ENCODE measurements around the gene AUP1. TPM values are rescaled to one million over a fixed set of nuclear protein-coding genes. Genes with fewer than 3 reads are reported as not detected.
A peak's percentile ranks its signal among the peaks of the same experiment; 100 is the strongest.

The AUP1 gene
- total RNA-seq, 1 experiment from 2014 or later = 154 TPM

DNA sequence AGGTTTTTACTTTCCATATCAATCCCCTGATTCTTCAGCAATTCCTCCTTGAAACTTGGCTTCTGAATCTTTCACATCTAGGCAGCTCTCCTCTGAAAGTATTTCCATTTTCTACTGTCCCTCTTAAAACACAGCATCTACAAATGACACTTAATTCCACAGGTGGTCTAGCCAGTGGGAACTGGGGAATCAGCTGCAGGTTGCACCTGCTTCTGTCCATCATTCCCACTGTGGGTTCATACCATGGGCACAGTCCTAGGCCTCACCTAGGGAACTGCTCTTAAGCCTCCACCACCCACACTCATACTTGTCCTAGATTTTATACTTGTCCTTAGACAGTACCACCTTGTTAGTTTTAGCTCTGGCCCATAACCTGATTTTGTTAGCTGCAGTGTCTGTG is 22.0 kb upstream of the AUP1 start:
- POLR2A ChIA-PET = no interaction called here
- no peak overlapping the region for H3K27ac Mint-ChIP-seq (ENCODE audit: unreplicated experiment)
- H3K4me1 ChIP-seq = peaks cover 22% of the 10 kb centered on the region
- H3K36me3 Mint-ChIP-seq (ENCODE audit: insufficient read depth, unreplicated experiment) = peaks cover 8% of the 10 kb centered on the region
- intact Hi-C loops (cut with micrococcal nuclease; ENCODE audit: unreplicated experiment) = no loop called here
- H3K4me1 Mint-ChIP-seq (ENCODE audit: low read depth, unreplicated experiment) = peaks cover 13% of the 10 kb centered on the region
- H3K4me3 Mint-ChIP-seq (ENCODE audit: unreplicated experiment) = no peak overlapping the region
- no peaks in the 10 kb centered on the region for H3K9me3 ChIP-seq
- H3K9me3 Mint-ChIP-seq (ENCODE audit: unreplicated experiment) = no peaks in the 10 kb centered on the region
- BruUV-seq (replicated peaks) = no TSS peak
- H3K27me3 Mint-ChIP-seq (ENCODE audit: insufficient read depth, unreplicated experiment) = no peaks in the 10 kb centered on the region
- DNase-seq = no peak
- CTCF ChIA-PET = no interaction called here
- H3K36me3 ChIP-seq (ENCODE audit: control insufficient read depth, insufficient read depth, low read length) = no peaks in the 10 kb centered on the region; the same call in 1 of the 2 replicates
- no peak for TF ChIP-seq CTCF (IDR thresholded peaks at IDR 0.05; ENCODE audit: insufficient read depth in 1 of 2, low read depth in 1 of 2, low read length in 1 of 2, severe bottlenecking in 1 of 2, unreplicated experiment in 1 of 2)
- H3K27me3 ChIP-seq (replicated peaks; ENCODE audit: control insufficient read depth, insufficient read depth, low read length) = no peaks in the 10 kb centered on the region
- H3K4me3 ChIP-seq (ENCODE audit: low read depth, low read length) = no peak overlapping the region

GRCh38 chr2:74550231-74550630 is 20.7 kb upstream of the AUP1 start:
- no TSS peak for BruUV-seq (replicated peaks)
- Histone ChIP-seq H3K9me3 (no peaks in the 10 kb centered on the region), H3K4me1 (peaks cover 22% of the 10 kb centered on the region), H3K36me3 (ENCODE audit: control insufficient read depth, insufficient read depth, low read length) (no peaks in the 10 kb centered on the region), H3K27me3 (replicated peaks; ENCODE audit: control insufficient read depth, insufficient read depth, low read length) (no peaks in the 10 kb centered on the region), H3K4me3 (ENCODE audit: low read depth, low read length) (peak overlapping the region; percentile 74)
- Mint-ChIP-seq H3K4me3 (ENCODE audit: unreplicated experiment) (peak overlapping the region; percentile 87), H3K4me1 (ENCODE audit: low read depth, unreplicated experiment) (peaks cover 13% of the 10 kb centered on the region), H3K27me3 (ENCODE audit: insufficient read depth, unreplicated experiment) (no peaks in the 10 kb centered on the region), H3K36me3 (ENCODE audit: insufficient read depth, unreplicated experiment) (peaks cover 8% of the 10 kb centered on the region), H3K27ac (ENCODE audit: unreplicated experiment) (peak overlapping the region; percentile 94), H3K9me3 (ENCODE audit: unreplicated experiment) (no peaks in the 10 kb centered on the region)
- POLR2A ChIA-PET = interaction anchor here (0.6 kb wide), 1 partner anchor 15 kb away, joined by 4 read pairs; no protein-coding TSS in a partner anchor
- DNase-seq = no peak
- TF ChIP-seq CTCF (IDR thresholded peaks at IDR 0.05; ENCODE audit: insufficient read depth in 1 of 2, low read depth in 1 of 2, low read length in 1 of 2, severe bottlenecking in 1 of 2, unreplicated experiment in 1 of 2) = no peak
- intact Hi-C loops (cut with micrococcal nuclease; ENCODE audit: unreplicated experiment) = no loop called here
- CTCF ChIA-PET = no interaction called here

- H3K4me3 Mint-ChIP-seq (ENCODE audit: unreplicated experiment) = peak overlapping the region; percentile 87
- POLR2A ChIA-PET = interaction anchor here (1.0 kb wide), 1 partner anchor 10 kb away, joined by 3 read pairs; no protein-coding TSS in a partner anchor
- CTCF ChIA-PET = no interaction called here
These were observed 19.7 kb upstream of the AUP1 start for GRCh38 chr2:74548900-74549826.

More at GRCh38 chr2:74548900-74549826, 19.7 kb upstream of the AUP1 start:
- H3K9me3 Mint-ChIP-seq (ENCODE audit: unreplicated experiment) = no peaks in the 10 kb centered on the region
- no peaks in the 10 kb centered on the region for H3K9me3 ChIP-seq
- intact Hi-C loops (cut with micrococcal nuclease; ENCODE audit: unreplicated experiment) = loop anchor here (1.0 to 2.0 kb wide), 4 partner anchors 20 to 66 kb away; partner anchors contain the start of genes AUP1, CCDC142, HTRA2 and PCGF1
- H3K36me3 Mint-ChIP-seq (ENCODE audit: insufficient read depth, unreplicated experiment) = peaks cover 8% of the 10 kb centered on the region
- TF ChIP-seq CTCF (IDR thresholded peaks at IDR 0.05; ENCODE audit: insufficient read depth in 1 of 2, low read depth in 1 of 2, low read length in 1 of 2, severe bottlenecking in 1 of 2, unreplicated experiment in 1 of 2) = no peak
- H3K4me1 ChIP-seq = peaks cover 22% of the 10 kb centered on the region
- no peaks in the 10 kb centered on the region for H3K36me3 ChIP-seq (ENCODE audit: control insufficient read depth, insufficient read depth, low read length)
- no peaks in the 10 kb centered on the region for H3K27me3 ChIP-seq (replicated peaks; ENCODE audit: control insufficient read depth, insufficient read depth, low read length)
- peak; percentile 88 to 90 for DNase-seq
- H3K27ac Mint-ChIP-seq (ENCODE audit: unreplicated experiment) = peak overlapping the region; percentile 94
- peak overlapping the region; percentile 74 for H3K4me3 ChIP-seq (ENCODE audit: low read depth, low read length)
- TSS peak; percentile 59 for BruUV-seq (replicated peaks)
- peaks cover 13% of the 10 kb centered on the region for H3K4me1 Mint-ChIP-seq (ENCODE audit: low read depth, unreplicated experiment)
- H3K27me3 Mint-ChIP-seq (ENCODE audit: insufficient read depth, unreplicated experiment) = no peaks in the 10 kb centered on the region
